Activated B cell treated with CpG ODN at 0.5 μM for 24 hours (primary cell): Measurements from ENCODE around the gene TMEM232. TPM values are rescaled to one million over a fixed set of nuclear protein-coding genes. Genes with fewer than 3 reads are reported as not detected.

Experiments
- ATAC-seq: fragments of 200-7000 bp; cut with Tn5 transposase; one replicate; pipeline ENCODE4 v1.10.0; 2021; ENCODE audit warnings: low read depth, mild to moderate bottlenecking, moderate library complexity
- CTCF ChIA-PET: fragments of 350-600 bp; sonication (Branson Sonifier 250); formaldehyde crosslinking; loops from one replicate; lab custom pipeline; 2021; ENCODE audit warnings: antibody characterized with exemption; lab: Charles Lee
- POLR2A ChIA-PET: fragments of 350-600 bp; sonication (Branson Sonifier 250); formaldehyde crosslinking; loops from one replicate; lab custom pipeline; 2021; ENCODE audit warnings: antibody characterized with exemption; lab: Charles Lee
- DNase-seq: peaks from one replicate; pipeline ENCODE4 v3.0.0; 2022
- H3K27ac Mint-ChIP-seq: one replicate; pipeline ENCODE4 v1.8.0; 2020; ENCODE audit warnings: mixed read lengths
- H3K27me3 Mint-ChIP-seq: one replicate; pipeline ENCODE4 v1.8.0; 2021; ENCODE audit warnings: mixed read lengths
- H3K36me3 Mint-ChIP-seq: one replicate; pipeline ENCODE4 v1.8.0; 2021; ENCODE audit warnings: low read depth, mixed read lengths
- H3K4me1 Mint-ChIP-seq: one replicate; pipeline ENCODE4 v1.8.0; 2021; ENCODE audit warnings: mixed read lengths
- H3K4me3 Mint-ChIP-seq: one replicate; pipeline ENCODE4 v1.8.0; 2020; ENCODE audit warnings: mild to moderate bottlenecking, mixed read lengths
- H3K9me3 Mint-ChIP-seq: one replicate; pipeline ENCODE4 v1.8.0; 2020; ENCODE audit warnings: mixed read lengths
- intact Hi-C: fragments of 100-400 bp; cut with micrococcal nuclease; formaldehyde crosslinking; loops from one replicate; pipeline ENCODE4 v1.15.1; 2024
- total RNA-seq: library from RNA; stranded (reverse); gene quantifications from 2 replicates; pipeline ENCODE4 v1.2.3, GENCODE V29; 2022
- TF ChIP-seq, protein P1 (sequence below): fragments of 200-600 bp; IDR thresholded peaks from one replicate; pipeline ENCODE4 v1.8.0; 2022; ENCODE audit warnings: antibody characterized with exemption, mild to moderate bottlenecking

Gene TMEM232
- total RNA-seq, 1 donor from 2014 or later = 2.8 TPM

DNA sequence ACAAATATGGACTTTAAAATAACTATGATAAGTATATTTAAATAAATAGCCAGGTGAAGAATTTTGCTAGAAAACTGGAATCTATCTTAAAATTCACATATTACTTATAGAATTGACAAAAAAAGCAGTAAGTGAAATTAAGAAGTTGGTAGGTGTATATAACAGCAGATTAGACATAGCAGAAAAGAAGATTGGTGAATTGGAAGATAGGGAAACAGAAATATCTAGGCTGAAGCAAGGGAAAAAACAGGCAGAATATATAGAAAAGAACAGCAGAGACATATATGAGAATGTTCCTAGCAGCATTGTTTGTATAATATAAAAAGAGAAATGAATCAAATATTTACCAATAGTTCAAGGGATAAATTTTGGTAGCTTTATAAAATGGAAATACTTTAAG is 294.9 kb downstream of the TMEM232 start:
- POLR2A ChIA-PET = no interaction called here
- peaks cover 8% of the 10 kb centered on the region for H3K9me3 Mint-ChIP-seq

DNA sequence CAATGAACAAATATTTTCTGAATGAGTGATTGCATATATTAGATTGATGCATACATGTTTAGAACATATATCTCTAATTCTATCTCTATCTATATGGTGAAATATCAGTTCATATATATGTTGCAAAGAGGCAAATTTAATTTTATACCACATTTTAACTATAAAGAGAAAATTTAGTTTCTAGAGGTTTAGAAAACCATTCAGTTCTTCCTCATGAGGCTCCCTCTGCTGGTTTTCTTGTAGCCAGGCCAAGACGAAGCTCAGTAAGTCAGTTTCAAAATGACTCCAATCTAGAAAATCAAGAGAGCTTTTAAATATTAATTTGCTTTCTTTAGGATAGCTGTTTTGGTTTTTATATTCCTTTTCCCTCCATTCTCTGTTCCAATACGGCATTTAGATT is 312.1 kb downstream of the TMEM232 start:
- ChIA-PET POLR2A (no interaction called here), CTCF (no interaction called here)
- Mint-ChIP-seq H3K9me3 (no peaks in the 10 kb centered on the region), H3K27me3 (no peaks in the 10 kb centered on the region), H3K27ac (no peak overlapping the region), H3K4me3 (no peak overlapping the region), H3K4me1 (no peaks in the 10 kb centered on the region), H3K36me3 (no peaks in the 10 kb centered on the region)
- TF ChIP-seq, protein P1, sequence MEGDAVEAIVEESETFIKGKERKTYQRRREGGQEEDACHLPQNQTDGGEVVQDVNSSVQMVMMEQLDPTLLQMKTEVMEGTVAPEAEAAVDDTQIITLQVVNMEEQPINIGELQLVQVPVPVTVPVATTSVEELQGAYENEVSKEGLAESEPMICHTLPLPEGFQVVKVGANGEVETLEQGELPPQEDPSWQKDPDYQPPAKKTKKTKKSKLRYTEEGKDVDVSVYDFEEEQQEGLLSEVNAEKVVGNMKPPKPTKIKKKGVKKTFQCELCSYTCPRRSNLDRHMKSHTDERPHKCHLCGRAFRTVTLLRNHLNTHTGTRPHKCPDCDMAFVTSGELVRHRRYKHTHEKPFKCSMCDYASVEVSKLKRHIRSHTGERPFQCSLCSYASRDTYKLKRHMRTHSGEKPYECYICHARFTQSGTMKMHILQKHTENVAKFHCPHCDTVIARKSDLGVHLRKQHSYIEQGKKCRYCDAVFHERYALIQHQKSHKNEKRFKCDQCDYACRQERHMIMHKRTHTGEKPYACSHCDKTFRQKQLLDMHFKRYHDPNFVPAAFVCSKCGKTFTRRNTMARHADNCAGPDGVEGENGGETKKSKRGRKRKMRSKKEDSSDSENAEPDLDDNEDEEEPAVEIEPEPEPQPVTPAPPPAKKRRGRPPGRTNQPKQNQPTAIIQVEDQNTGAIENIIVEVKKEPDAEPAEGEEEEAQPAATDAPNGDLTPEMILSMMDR = no peak
- DNase-seq (no peak), ATAC-seq (no peak)
- intact Hi-C loops = no loop called here

More for the DNA sequence above, 294.9 kb downstream of the TMEM232 start:
- intact Hi-C loops = no loop called here
- Mint-ChIP-seq H3K27ac (no peak overlapping the region), H3K4me1 (no peaks in the 10 kb centered on the region), H3K4me3 (no peak overlapping the region), H3K36me3 (no peaks in the 10 kb centered on the region), H3K27me3 (no peaks in the 10 kb centered on the region)
- DNase-seq = no peak
- ATAC-seq = no peak
- TF ChIP-seq, protein P1 = no peak
- CTCF ChIA-PET = no interaction called here

DNA sequence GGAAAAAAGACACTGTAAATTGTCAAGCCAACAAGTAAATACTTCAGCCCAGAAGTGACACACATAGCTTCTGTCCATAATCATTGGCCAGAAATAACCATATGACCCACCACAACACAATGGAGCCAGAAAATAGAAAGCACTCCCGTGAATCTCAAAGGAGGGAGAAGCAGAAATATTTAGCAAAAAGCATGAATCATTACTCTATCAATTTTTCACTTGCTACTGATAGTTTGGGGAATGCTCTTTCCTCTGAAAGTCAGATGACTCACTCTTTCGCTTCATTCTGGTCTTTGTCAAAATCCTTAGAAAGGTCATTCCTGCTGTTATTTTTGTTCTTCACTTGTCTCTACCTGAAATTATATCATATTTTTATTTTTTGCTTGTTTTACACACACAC is 312.6 kb downstream of the TMEM232 start:
- no peak overlapping the region for H3K27ac Mint-ChIP-seq
- intact Hi-C loops = no loop called here
- no peaks in the 10 kb centered on the region for H3K4me1 Mint-ChIP-seq

DNA sequence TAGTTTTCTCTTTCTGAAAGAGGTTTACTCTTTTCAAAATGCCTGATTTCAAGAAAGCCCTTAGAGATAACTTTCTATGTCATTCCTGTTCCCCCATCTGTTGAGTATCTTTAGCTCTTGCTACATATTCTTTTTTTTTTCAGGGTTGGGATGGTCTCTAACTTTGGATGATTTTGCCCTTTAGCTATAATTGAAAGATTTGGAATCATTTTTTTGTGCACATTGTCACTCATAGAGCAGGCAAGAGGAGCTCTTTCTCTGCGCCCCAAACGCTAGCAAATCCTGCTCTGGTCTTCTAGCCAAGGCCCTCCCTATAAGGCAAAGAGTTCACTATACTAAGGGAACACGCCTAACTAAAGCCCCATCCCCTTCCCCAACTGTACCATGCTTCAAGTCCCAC is 316.9 kb downstream of the TMEM232 start:
- DNase-seq (no peak), ATAC-seq (no peak)
- Mint-ChIP-seq H3K27ac (no peak overlapping the region), H3K36me3 (no peaks in the 10 kb centered on the region), H3K4me1 (no peaks in the 10 kb centered on the region), H3K9me3 (no peaks in the 10 kb centered on the region), H3K27me3 (no peaks in the 10 kb centered on the region), H3K4me3 (no peak overlapping the region)
- TF ChIP-seq, protein P1 = no peak
- intact Hi-C loops = no loop called here
- ChIA-PET POLR2A (no interaction called here), CTCF (interaction anchor here (0.6 kb wide), 1 partner anchor 94 kb away, joined by 3 read pairs; no protein-coding TSS in a partner anchor)

More for the DNA sequence above, 312.6 kb downstream of the TMEM232 start:
- no peaks in the 10 kb centered on the region for H3K27me3 Mint-ChIP-seq
- ChIA-PET POLR2A (no interaction called here), CTCF (no interaction called here)
- H3K4me3 Mint-ChIP-seq = no peak overlapping the region
- no peaks in the 10 kb centered on the region for H3K9me3 Mint-ChIP-seq
- TF ChIP-seq, protein P1 = no peak
- ATAC-seq (no peak), DNase-seq (no peak)
- H3K36me3 Mint-ChIP-seq = no peaks in the 10 kb centered on the region

DNA sequence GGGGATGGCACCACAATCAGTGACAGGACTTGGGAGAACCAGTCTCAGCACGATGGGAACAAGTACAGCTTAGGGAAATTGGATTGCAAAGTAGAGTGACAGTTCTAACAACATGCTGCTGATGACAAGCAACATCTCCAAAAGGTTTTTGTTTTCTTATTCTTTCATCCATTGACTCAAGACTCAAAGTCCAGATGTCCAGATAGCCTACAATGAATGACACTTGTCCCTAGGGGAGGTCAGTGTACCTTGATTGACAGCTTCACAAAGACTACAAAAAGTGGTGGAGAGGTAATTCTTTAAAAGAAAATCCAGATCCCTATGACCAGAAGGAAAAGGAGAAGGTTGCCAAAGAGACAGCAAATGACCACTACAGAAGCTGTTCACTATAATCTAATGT is 323.9 kb downstream of the TMEM232 start:
- POLR2A ChIA-PET = no interaction called here
- Mint-ChIP-seq H3K27me3 (no peaks in the 10 kb centered on the region), H3K27ac (no peak overlapping the region), H3K4me3 (no peak overlapping the region), H3K9me3 (no peaks in the 10 kb centered on the region), H3K4me1 (no peaks in the 10 kb centered on the region), H3K36me3 (no peaks in the 10 kb centered on the region)
- intact Hi-C loops = no loop called here
- no peak for DNase-seq
- ATAC-seq = no peak
- TF ChIP-seq, protein P1 = no peak
- CTCF ChIA-PET = no interaction called here
